GM19372 (cell line): Measurements from ENCODE around the gene PLCH1.

Experiments
- ATAC-seq: cut with Tn5 transposase; IDR thresholded peaks from one replicate; pipeline ENCODE4 v1.9.1; 2021; ENCODE audit warnings: mild to moderate bottlenecking, low read depth, moderate library complexity; ENCODE audit not compliant: unreplicated experiment

The PLCH1 gene

DNA sequence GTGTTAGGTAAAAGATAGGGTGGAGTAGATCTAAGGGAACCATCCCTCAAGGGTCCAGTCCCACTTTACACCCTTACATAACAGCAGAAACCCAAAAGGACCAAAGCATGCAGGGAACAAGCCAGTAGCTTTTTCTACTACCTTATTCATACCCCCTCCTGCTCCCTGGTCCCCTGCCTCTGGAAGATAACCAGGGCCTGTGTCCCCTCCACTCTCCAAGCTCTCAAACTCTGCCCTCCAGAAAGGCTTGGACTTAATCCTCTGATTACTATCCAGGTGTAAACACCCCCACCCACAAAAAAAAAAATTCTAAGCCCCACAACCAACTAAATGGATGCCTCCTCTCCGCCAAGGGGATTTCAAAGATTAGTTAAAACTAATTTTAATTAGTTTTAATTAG, 417.4 kb downstream of the PLCH1 start:
- ATAC-seq: no peak

GRCh38 chr3:155326901-155327300, 418.0 kb downstream of the PLCH1 start:
- no peak for ATAC-seq

DNA sequence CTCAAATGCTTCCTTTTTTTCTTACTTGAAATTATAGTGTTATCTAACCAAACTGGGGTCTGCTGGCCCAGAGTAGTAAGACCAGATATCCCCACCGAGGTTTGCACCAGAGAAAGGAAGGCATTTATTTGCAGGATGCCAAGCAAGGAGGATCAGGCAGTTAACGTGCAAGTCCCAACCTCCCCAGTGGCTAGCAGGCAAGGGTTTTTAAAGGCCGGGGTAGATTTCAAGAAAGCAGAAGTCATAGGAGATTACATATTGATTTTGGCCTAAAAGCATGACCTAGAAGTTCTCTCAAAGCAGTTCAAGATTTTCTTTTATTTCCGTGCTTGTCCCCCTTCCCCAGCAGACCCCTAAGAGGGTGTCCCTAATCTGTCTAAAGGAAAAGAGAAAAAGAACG, 418.6 kb downstream of the PLCH1 start:
- ATAC-seq: no peak
